ENCODE measurements around the gene PHKG1.
"Not testable (repeated sequence)": the region's sequence is repeated elsewhere in the genome, so short reads cannot be mapped to it uniquely, and the experiment has no call there.

DNA sequence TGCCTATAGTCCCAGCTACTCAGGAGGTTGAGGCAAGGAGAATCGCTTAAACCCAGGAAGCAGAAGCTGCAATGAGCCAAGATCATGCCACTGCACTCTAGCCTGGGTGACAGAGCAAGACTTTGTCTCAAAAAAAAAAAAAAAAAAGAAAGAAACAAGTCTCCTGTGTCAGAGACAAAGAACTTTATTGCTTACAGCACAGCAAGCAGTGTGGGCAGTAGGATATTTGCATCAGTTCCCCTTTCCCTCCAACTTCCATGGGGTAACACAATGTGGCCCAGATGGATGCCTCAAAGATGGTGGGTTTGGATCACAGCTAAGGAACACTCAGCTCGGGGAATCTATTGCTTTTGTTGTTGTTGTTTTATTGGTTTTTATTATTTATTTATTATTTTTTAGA is 47.0 kb downstream of the PHKG1 start:
- TF ChIP-seq POLR2A, POLR2AphosphoS5 (IDR thresholded peaks at IDR 0.05; ENCODE audit: low read depth, low read length): not testable (repeated sequence)
